Prostate gland (tissue), 2 donors: ENCODE data around the gene PDE11A.

ENCODE experiments used
- POLR2A ChIP-seq: fragments of 450-650 bp; IDR thresholded peaks from one replicate; pipeline ENCODE4 v1.6.1; 2016; ENCODE audit warnings: antibody characterized with exemption, mild to moderate bottlenecking
- POLR2AphosphoS5 ChIP-seq: sonication (generic); formaldehyde crosslinking; IDR thresholded peaks from one replicate; pipeline ENCODE4 v1.6.1; 2017; ENCODE audit warnings: antibody characterized with exemption
- TF ChIP-seq, protein P1 (sequence below), 4 experiments: fragments of 200-600 bp in 2 of 4; fragments of 450-650 bp in 2 of 4; sonication (generic) in 2 of 4; IDR thresholded peaks; 1 replicate in 3 of 4; 2 replicates in 1 of 4; pipeline ENCODE4 v1.5.1; 2016 to 2019; ENCODE audit warnings: antibody characterized with exemption in 4 of 4, mild to moderate bottlenecking in 2 of 4, moderate library complexity in 2 of 4

DNA sequence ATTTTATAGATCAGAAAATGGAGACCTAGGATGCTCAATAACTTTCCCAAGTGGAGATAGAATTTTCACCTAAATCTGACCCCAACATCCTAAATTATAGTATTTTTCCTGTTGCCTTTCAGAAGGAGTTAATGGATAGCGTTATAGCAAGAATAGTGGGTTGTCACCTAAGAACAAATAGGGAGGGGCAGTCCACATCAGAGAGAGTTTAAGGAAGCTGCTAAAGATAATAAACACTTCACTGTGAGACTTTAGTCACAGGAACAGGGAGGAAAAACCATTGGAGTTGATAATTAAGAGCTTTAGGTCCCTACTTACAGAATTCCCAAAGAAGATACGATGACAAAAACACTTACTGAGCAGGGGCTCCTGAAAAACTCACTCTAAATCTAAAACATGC lies 229.4 kb downstream of the PDE11A start:
- TF ChIP-seq, protein P1, sequence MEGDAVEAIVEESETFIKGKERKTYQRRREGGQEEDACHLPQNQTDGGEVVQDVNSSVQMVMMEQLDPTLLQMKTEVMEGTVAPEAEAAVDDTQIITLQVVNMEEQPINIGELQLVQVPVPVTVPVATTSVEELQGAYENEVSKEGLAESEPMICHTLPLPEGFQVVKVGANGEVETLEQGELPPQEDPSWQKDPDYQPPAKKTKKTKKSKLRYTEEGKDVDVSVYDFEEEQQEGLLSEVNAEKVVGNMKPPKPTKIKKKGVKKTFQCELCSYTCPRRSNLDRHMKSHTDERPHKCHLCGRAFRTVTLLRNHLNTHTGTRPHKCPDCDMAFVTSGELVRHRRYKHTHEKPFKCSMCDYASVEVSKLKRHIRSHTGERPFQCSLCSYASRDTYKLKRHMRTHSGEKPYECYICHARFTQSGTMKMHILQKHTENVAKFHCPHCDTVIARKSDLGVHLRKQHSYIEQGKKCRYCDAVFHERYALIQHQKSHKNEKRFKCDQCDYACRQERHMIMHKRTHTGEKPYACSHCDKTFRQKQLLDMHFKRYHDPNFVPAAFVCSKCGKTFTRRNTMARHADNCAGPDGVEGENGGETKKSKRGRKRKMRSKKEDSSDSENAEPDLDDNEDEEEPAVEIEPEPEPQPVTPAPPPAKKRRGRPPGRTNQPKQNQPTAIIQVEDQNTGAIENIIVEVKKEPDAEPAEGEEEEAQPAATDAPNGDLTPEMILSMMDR (IDR thresholded peaks at IDR 0.05) = no peak
- TF ChIP-seq POLR2AphosphoS5 (no peak), POLR2A (no peak)
